ENCODE results near the gene TRAPPC11.

DNA sequence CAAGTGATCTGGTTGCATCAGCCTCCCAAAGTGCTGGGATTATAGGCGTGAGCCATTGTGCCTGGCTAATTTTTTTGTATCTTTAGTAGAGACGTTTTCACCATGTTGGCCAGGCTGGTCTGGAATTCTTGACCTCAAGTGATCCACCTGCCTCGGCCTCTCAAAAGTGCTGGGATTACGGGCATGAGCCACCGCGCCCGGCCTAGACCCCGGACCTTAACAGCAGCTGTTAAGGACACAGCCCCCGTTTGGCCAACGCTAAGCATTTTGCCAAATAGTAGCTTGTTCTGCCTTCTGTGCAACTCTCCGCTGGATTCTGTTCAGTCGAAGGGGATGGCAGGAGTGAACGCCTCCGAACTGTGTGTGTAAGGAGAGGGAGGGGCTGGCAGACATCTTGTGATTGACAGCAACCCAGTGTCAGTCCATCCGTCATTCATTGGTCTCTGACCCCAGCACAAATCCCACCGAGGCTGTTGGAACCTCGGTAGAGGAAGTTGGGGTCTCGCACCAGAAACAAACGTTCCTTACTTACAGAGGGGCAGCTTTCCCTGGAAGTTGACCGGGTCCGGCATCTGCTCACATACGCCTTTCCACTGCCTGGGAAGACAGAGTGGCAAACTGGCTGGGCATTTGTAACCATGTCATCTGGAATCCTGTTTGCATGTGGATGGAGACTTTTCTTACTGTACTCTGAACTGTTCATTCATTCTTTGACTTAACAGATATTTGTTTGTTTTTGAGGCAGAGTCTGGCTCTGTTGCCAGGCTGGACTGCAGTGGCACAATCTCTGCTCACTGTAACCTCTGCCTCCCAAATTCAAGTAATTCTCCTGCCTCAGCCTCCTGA lies 69.4 kb downstream of the TRAPPC11 start:
- TF ChIP-seq, protein P1, sequence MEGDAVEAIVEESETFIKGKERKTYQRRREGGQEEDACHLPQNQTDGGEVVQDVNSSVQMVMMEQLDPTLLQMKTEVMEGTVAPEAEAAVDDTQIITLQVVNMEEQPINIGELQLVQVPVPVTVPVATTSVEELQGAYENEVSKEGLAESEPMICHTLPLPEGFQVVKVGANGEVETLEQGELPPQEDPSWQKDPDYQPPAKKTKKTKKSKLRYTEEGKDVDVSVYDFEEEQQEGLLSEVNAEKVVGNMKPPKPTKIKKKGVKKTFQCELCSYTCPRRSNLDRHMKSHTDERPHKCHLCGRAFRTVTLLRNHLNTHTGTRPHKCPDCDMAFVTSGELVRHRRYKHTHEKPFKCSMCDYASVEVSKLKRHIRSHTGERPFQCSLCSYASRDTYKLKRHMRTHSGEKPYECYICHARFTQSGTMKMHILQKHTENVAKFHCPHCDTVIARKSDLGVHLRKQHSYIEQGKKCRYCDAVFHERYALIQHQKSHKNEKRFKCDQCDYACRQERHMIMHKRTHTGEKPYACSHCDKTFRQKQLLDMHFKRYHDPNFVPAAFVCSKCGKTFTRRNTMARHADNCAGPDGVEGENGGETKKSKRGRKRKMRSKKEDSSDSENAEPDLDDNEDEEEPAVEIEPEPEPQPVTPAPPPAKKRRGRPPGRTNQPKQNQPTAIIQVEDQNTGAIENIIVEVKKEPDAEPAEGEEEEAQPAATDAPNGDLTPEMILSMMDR (IDR thresholded peaks at IDR 0.05), result no peak
- no peak for TF ChIP-seq POLR2A (IDR thresholded peaks at IDR 0.05)
